MM.1S (cell line): ENCODE measurements around the gene MAB21L4.

ENCODE experiments used
- DNase-seq: peaks from one replicate; pipeline ENCODE4 v3.0.0-alpha.2; 2015
- H2AFZ ChIP-seq: fragments of 300-600 bp; sonication (generic); 2 replicates; pipeline ENCODE4 v1.6.0; 2016; ENCODE audit warnings: antibody characterized with exemption, low read length
- H3F3A ChIP-seq: fragments of 300-600 bp; sonication (generic); 2 replicates; pipeline ENCODE4 v1.6.1; 2016; ENCODE audit warnings: mild to moderate bottlenecking, antibody characterized with exemption, low read length, moderate library complexity, mixed read lengths; ENCODE audit not compliant: insufficient read depth
- H3K27ac ChIP-seq: fragments of 300-600 bp; sonication (generic); 2 replicates; pipeline ENCODE4 v1.5.1; 2016; ENCODE audit warnings: mild to moderate bottlenecking, low read length
- H3K27me3 ChIP-seq: fragments of 300-600 bp; sonication (generic); replicated peaks from 2 replicates; pipeline ENCODE4 v1.6.0; 2016; ENCODE audit warnings: low read length; ENCODE audit not compliant: insufficient read depth
- H3K36me3 ChIP-seq: fragments of 300-600 bp; sonication (generic); replicated peaks from 2 replicates; pipeline ENCODE4 v1.6.1; 2016; ENCODE audit warnings: mild to moderate bottlenecking, low read length, mixed read lengths; ENCODE audit not compliant: insufficient read depth
- H3K4me1 ChIP-seq: fragments of 300-600 bp; sonication (generic); 2 replicates; pipeline ENCODE4 v1.6.1; 2016; ENCODE audit warnings: low read length, mixed read lengths
- H3K4me2 ChIP-seq: fragments of 300-600 bp; sonication (generic); 2 replicates; pipeline ENCODE4 v1.6.0; 2016; ENCODE audit warnings: low read depth, low read length
- H3K4me3 ChIP-seq: fragments of 300-600 bp; sonication (generic); 2 replicates; pipeline ENCODE4 v1.5.1; 2016; ENCODE audit warnings: low read length, mixed read lengths
- H3K79me2 ChIP-seq: fragments of 300-600 bp; sonication (generic); 2 replicates; pipeline ENCODE4 v1.6.1; 2016; ENCODE audit warnings: mixed run types, low read length, mixed read lengths
- H3K9ac ChIP-seq: fragments of 300-600 bp; sonication (generic); 2 replicates; pipeline ENCODE4 v1.6.1; 2016; ENCODE audit warnings: low read length, mixed read lengths
- H3K9me2 ChIP-seq: fragments of 300-600 bp; sonication (generic); replicated peaks from 2 replicates; pipeline ENCODE4 v1.6.1; 2016; ENCODE audit warnings: mild to moderate bottlenecking, low read length, mixed read lengths; ENCODE audit not compliant: insufficient read depth
- H3K9me3 ChIP-seq: fragments of 300-600 bp; sonication (generic); replicated peaks from 2 replicates; pipeline ENCODE4 v1.6.1; 2016; ENCODE audit warnings: mild to moderate bottlenecking, low read length, mixed read lengths; ENCODE audit not compliant: insufficient read depth
- H4K20me1 ChIP-seq: fragments of 300-600 bp; sonication (generic); 2 replicates; pipeline ENCODE4 v1.6.1; 2016; ENCODE audit warnings: mild to moderate bottlenecking, low read length, moderate library complexity, mixed read lengths; ENCODE audit not compliant: insufficient read depth
- EZH2 ChIP-seq: fragments of 300-600 bp; sonication (generic); optimal IDR thresholded peaks from 2 replicates; pipeline ENCODE3; 2017; ENCODE audit warnings: low read depth, mild to moderate bottlenecking, antibody characterized with exemption, low read length, mixed read lengths
- EZH2phosphoT487 ChIP-seq: fragments of 300-600 bp; sonication (generic); IDR thresholded peaks from 2 replicates; pipeline ENCODE4 v1.6.1; 2018; ENCODE audit warnings: antibody characterized with exemption, low read length
- TF ChIP-seq, protein P1 (sequence below): fragments of 300-600 bp; sonication (generic); IDR thresholded peaks from 2 replicates; pipeline ENCODE4 v1.5.1; 2016; ENCODE audit warnings: antibody characterized with exemption, low read length, mixed read lengths

The MAB21L4 gene

DNA sequence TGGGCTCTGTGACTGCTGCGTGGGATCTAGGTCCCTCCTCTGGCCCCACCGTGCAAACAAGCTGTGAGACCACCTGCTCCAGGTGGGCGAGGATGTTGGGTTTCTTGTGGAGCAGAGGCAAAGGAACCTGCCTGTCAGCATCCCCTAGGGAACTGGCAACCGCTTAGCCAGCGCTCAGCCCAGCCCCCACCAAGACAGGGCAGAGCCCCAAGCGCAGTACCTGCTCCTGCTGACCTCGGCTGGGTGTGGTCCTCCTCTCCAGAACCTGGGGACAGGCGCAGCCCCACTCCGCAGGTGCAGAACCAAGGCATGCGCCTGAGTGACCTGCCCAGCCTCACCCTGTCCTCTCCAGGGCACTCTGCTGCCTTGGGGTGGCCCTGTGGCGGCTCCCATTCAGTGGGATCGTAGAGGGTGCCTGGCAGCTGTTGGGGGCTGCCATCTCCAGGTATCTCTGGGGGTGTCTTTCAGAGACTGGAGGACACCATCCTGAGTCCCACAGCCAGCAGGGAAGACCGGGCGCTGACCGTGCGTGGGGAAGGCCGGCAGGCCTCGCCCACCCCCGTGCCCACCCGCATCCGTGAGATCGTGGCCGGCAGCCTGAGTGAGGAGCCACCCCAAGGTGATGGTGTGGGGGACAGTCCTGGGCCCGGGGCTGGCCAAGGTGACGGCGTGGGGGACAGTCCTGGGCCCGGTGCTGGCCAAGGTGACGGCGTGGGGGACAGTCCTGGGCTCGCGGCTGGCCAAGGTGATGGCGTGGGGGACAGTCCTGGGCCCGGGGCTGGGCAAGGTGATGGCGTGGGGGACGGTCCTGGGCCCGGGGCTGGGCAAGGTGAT, 22.5 kb upstream of the MAB21L4 start:
- Histone ChIP-seq H3K9me3 (no peaks in the 10 kb centered on the region), H3K36me3 (no peaks in the 10 kb centered on the region), H3K4me2 (no peak overlapping the region), H3K9me2 (no peaks in the 10 kb centered on the region), H3K9ac (no peak overlapping the region), H3K4me1 (no peaks in the 10 kb centered on the region), H4K20me1 (no peaks in the 10 kb centered on the region), H3K27ac (no peak overlapping the region), H3K79me2 (no peaks in the 10 kb centered on the region), H2AFZ (no peak overlapping the region), H3K4me3 (no peak overlapping the region), H3K27me3 (peaks cover 38% of the 10 kb centered on the region), H3F3A (no peaks in the 10 kb centered on the region)
- no peak for DNase-seq
- no peak for TF ChIP-seq EZH2phosphoT487
- TF ChIP-seq, protein P1, sequence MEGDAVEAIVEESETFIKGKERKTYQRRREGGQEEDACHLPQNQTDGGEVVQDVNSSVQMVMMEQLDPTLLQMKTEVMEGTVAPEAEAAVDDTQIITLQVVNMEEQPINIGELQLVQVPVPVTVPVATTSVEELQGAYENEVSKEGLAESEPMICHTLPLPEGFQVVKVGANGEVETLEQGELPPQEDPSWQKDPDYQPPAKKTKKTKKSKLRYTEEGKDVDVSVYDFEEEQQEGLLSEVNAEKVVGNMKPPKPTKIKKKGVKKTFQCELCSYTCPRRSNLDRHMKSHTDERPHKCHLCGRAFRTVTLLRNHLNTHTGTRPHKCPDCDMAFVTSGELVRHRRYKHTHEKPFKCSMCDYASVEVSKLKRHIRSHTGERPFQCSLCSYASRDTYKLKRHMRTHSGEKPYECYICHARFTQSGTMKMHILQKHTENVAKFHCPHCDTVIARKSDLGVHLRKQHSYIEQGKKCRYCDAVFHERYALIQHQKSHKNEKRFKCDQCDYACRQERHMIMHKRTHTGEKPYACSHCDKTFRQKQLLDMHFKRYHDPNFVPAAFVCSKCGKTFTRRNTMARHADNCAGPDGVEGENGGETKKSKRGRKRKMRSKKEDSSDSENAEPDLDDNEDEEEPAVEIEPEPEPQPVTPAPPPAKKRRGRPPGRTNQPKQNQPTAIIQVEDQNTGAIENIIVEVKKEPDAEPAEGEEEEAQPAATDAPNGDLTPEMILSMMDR: no peak
- TF ChIP-seq EZH2: no peak

DNA sequence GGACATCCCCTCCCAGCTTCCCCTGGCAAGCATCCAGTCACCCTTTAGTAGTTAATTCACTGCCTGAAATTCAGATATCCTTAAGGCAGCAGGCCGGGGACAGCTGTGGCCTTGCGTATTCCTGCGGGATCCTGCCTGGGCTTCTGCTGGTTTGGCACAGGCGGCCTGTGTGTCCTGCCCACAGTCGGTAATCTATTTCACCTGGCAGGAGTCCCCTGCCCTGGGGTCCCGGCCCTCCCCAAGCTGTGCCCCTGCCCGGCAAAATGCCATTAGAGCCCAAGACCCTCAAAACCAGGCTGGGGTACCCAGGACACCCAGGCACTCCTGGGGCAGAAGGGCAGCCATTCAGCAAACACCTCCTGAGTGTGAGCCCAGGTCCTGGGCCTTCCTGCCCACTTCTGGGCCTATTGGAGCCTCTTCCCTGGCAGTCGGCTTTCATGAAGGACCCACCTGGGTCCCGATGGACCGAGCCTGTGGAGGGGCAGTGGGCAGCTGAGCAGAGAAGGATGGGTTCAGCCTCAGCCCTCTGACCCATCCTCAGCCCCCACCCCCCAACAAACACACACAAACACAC, 21.8 kb upstream of the MAB21L4 start:
- Histone ChIP-seq H4K20me1 (no peaks in the 10 kb centered on the region), H3K27me3 (peaks cover 40% of the 10 kb centered on the region), H3K4me2 (no peak overlapping the region), H3F3A (no peaks in the 10 kb centered on the region), H3K4me1 (no peaks in the 10 kb centered on the region), H3K9me2 (no peaks in the 10 kb centered on the region), H3K9ac (no peak overlapping the region), H3K4me3 (no peak overlapping the region), H2AFZ (no peak overlapping the region), H3K9me3 (no peaks in the 10 kb centered on the region), H3K27ac (no peak overlapping the region), H3K79me2 (no peaks in the 10 kb centered on the region), H3K36me3 (no peaks in the 10 kb centered on the region)
- DNase-seq: no peak
- TF ChIP-seq, protein P1: no peak
- TF ChIP-seq EZH2 (no peak), EZH2phosphoT487 (no peak)

DNA sequence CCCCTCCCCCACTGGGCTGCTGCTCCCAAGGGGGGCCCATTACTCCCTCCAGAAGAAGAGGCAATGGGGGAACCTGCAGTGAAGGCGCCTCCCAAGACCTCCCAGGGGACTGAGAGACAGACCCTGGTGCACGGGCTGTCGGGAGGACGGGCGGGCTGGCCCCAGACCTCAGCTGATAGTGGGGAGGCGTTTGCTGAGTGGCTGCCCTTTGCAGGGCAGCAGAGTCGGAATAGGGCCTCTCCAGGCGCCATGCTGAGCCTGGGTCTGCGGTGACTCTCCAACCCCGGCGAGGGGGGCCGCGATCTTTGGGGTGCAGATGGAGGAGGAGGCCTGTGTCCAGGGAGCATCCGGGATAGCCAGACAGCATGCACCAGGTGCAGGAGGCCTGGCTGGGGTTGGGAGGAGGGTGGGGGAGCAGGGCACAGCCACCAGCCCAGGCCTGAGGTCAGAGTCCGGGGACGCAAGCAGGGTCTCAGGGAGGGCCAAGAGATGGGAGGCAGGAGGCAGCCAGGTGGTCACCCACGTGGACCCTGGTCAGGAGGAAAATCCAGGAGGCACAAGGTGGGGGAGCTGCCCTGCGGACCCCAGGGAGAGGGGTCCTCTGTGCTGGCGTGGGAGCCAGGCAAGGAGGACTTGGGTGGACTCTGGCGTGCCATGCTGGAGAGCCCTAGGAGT, 21.2 kb upstream of the MAB21L4 start:
- no peaks in the 10 kb centered on the region for H3K9me3 ChIP-seq
- no peak overlapping the region for H2AFZ ChIP-seq
- no peak overlapping the region for H3K9ac ChIP-seq
- TF ChIP-seq EZH2phosphoT487 (no peak), EZH2 (no peak)
- TF ChIP-seq, protein P1: no peak
- no peaks in the 10 kb centered on the region for H3K79me2 ChIP-seq
- H3K4me2 ChIP-seq: no peak overlapping the region
- H3K4me3 ChIP-seq: no peak overlapping the region
- no peaks in the 10 kb centered on the region for H3K4me1 ChIP-seq
- no peaks in the 10 kb centered on the region for H3K36me3 ChIP-seq
- peaks cover 40% of the 10 kb centered on the region for H3K27me3 ChIP-seq
- no peak for DNase-seq
- H4K20me1 ChIP-seq: no peaks in the 10 kb centered on the region
- H3K27ac ChIP-seq: no peak overlapping the region
- H3K9me2 ChIP-seq: no peaks in the 10 kb centered on the region
- H3F3A ChIP-seq: no peaks in the 10 kb centered on the region
